GM15510 (cell line): ENCODE data around the gene ABCB1.

Experiments used
- POLR2A ChIP-seq: IDR thresholded peaks from 3 replicates; pipeline ENCODE4 v1.6.1; 2011; ENCODE audit warnings: borderline replicate concordance; ENCODE audit not compliant: insufficient read length; ENCODE audit errors: extremely low read depth

ABCB1 gene

GRCh38 chr7:87548123-87548919 is 52.4 kb downstream of the ABCB1 start:
- TF ChIP-seq POLR2A: no peak

GRCh38 chr7:87545760-87546159 is 54.9 kb downstream of the ABCB1 start:
- TF ChIP-seq POLR2A: no peak

- TF ChIP-seq POLR2A: no peak
Measured at GRCh38 chr7:87543623-87544022, 57.1 kb downstream of the ABCB1 start.

GRCh38 chr7:87541648-87542047 is 59.0 kb downstream of the ABCB1 start:
- no peak for TF ChIP-seq POLR2A

DNA sequence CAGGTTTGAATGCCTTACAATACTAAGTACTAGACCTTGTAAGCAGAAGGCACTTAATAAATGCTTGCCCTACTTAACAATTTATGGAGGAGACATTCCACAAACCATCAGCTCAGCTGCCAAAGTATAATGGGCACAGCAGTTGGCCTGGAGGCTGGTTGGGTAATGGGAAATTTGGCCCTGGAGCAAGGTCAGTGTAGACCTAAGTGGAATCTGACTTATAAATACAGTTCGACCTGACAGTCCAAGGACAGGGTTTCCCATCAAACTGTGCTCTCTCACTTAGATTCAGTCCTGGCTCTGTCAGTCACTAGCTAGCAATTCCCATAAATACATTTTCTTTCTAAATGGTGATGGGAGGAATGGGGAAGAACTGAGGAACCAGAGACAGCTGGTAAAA is 62.6 kb downstream of the ABCB1 start:
- no peak for TF ChIP-seq POLR2A

- TF ChIP-seq POLR2A: no peak
Measured at GRCh38 chr7:87534072-87534471, 66.6 kb downstream of the ABCB1 start.

DNA sequence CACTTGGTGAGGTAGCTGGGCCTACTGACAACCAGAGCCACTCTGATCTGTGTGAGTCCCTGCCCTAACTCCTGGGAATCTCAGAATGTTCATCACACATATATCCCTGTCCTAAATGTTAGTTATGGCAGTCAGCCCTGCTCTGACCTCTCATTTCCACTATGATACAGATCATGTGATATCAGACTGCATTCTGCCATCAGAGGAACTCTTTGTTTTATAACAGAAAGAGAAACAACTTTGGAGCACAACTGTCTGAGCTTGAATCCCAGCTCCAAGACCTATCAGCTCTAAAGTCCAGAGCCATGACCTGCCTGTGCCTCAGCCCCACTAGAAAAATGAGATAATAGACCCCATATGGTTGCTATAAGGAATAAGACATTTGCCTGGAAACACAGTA is 70.6 kb downstream of the ABCB1 start:
- no peak for TF ChIP-seq POLR2A

GRCh38 chr7:87528730-87529129 is 72.0 kb downstream of the ABCB1 start:
- TF ChIP-seq POLR2A: no peak

DNA sequence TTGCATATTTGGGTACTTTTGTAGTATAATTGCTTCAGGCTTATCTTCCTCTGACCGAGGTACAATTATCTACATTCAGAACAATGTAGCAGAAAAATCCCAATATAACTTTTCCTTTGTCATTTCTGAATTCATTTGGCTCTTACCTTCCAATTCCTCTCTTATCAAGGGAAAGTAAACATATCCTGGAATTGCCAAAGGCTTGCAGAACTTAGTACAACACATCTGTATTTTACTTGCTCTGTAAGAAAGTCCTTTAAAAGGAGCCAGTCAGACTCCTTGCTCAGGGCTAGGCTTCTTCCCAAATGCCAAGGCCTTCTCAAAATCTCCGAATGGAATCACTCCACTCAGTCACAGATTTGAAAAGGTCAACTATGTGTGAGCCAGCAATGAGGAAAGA is 81.9 kb downstream of the ABCB1 start:
- TF ChIP-seq POLR2A: no peak

- TF ChIP-seq POLR2A: no peak
Measured at GRCh38 chr7:87517891-87518290, 82.8 kb downstream of the ABCB1 start.

DNA sequence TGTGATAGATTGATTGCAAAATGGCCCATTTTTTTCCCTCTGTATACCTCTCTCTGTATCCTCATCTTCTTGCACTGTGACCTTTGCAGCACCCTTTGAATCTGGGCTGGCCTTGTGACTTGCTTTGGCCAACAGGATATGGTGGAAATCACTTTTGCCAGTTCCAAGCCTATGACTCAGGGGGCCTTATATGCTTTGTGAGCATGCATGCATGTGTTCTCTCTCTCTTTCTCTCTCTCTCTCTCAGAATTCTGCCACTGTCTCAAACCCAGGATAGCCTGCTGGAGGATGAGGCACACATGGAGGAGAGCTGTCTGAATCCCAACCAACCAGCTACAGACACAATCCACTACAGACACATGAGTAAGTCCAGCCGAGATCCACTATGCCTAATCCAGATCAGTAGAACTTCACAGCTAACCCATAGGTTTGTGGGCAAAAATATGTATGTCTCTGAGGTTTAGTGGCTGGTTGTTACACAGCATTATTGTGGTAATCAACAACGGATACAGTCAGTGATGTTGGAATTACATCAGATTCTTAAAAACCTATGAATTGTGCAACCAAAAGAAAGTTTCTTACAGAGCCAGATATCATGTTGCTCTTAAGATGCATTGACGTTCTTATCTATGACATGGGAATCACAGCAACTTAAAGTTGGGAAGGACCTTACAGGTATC is 83.4 kb downstream of the ABCB1 start:
- no peak for TF ChIP-seq POLR2A

- no peak for TF ChIP-seq POLR2A
Measured at GRCh38 chr7:87513735-87514335, 86.8 kb downstream of the ABCB1 start.

DNA sequence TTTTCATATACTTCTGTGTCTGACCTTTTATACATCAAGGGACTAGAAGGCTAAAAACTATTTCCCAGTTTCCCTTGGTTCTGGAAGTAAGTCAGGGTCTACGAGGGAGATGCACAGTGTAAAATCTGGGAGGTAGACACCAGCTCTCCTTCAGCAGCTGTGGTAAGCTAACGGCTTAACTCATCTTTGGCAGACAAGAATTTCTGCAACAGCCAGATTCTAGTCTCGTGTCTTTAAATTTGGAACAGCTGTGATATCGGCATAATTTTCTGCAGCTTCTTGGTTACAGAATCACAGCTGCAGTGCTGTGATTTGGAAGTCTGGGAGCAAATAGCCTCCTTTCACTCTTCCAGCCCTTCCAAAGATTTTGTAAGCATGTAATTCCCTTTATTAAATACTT is 87.8 kb downstream of the ABCB1 start:
- no peak for TF ChIP-seq POLR2A

- no peak for TF ChIP-seq POLR2A
Measured at GRCh38 chr7:87511510-87511909, 89.2 kb downstream of the ABCB1 start.

DNA sequence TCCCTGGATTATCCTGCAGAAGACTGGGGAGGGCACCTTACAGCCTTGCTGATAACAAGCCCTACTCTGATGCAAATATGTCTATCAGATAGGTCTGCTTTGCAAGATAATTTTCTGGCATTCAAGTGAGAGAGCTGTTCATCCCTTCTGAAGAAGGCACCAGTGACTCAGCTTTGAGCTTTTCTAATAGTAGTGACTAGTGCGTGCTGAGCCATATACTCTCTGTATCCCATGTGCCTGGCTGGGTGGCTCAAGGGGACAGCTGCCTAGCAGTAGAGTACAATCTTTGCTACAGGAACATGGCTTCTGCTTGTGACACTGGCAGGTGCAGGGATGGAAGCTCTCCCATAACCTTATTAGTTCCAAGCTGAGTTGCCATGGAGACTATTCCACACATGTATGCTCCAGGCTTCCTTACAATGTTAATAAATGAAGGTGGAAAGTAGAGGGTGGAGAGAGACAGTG is 90.2 kb downstream of the ABCB1 start:
- TF ChIP-seq POLR2A: no peak

- no peak for TF ChIP-seq POLR2A
Measured at GRCh38 chr7:87507446-87507845, 93.2 kb downstream of the ABCB1 start.

- no peak for TF ChIP-seq POLR2A
Measured at GRCh38 chr7:87506246-87507180, 94.2 kb downstream of the ABCB1 start.
